Transverse colon (tissue), 4 donors: ENCODE data around the gene ATP1B2. TPM values are rescaled to one million over a fixed set of nuclear protein-coding genes. Genes with fewer than 3 reads are reported as not detected.

ENCODE experiments used
- DNase-seq: peaks from one replicate; pipeline ENCODE4 v3.0.0-alpha.2; 2019
- H3K27ac ChIP-seq, 4 donors: fragments of 200-600 bp; sonication (generic); 2 replicates each; pipeline ENCODE4 v1.5.1; 2016 to 2018; ENCODE audit warnings: inconsistent platforms in 4 of 4
- H3K27me3 ChIP-seq: fragments of 200-600 bp; sonication (generic); 2 replicates; pipeline ENCODE4 v1.5.1; 2017; ENCODE audit warnings: inconsistent platforms
- H3K36me3 ChIP-seq, 4 donors: fragments of 200-600 bp; sonication (generic); 2 replicates each; pipeline ENCODE4 v1.5.1; 2017 to 2019; ENCODE audit warnings: inconsistent platforms in 4 of 4
- H3K4me1 ChIP-seq, 4 donors: fragments of 200-600 bp; sonication (generic); 2 replicates each; pipeline ENCODE4 v1.5.1; 2017 to 2020; ENCODE audit warnings: inconsistent platforms in 4 of 4
- H3K4me3 ChIP-seq, 4 donors: fragments of 200-600 bp; sonication (generic); 1 replicate in 1 of 4; 2 replicates in 3 of 4; pipeline versions ENCODE4 v1.5.1 to v1.6.1; 2017 to 2019; ENCODE audit warnings: inconsistent platforms in 4 of 4
- H3K9me3 ChIP-seq, 2 donors: fragments of 200-600 bp; sonication (generic); 2 replicates each; pipeline ENCODE4 v1.5.1; 2017 to 2019; ENCODE audit warnings: inconsistent platforms in 2 of 2
- CTCF ChIP-seq, 5 experiments: fragments of 200-600 bp in 3 of 5; fragments of 450-650 bp in 2 of 5; sonication (generic) in 3 of 5; IDR thresholded peaks; 1 replicate in 2 of 5; 2 replicates in 3 of 5; pipeline ENCODE4 v1.5.1; 2016 to 2017; ENCODE audit warnings: antibody characterized with exemption in 5 of 5, inconsistent platforms in 3 of 5, mild to moderate bottlenecking in 2 of 5, moderate library complexity in 1 of 5
- EP300 ChIP-seq: sonication (generic); formaldehyde crosslinking; IDR thresholded peaks from one replicate; pipeline ENCODE4 v1.6.1; 2017; ENCODE audit warnings: antibody characterized with exemption, low read depth
- POLR2A ChIP-seq: fragments of 450-650 bp; IDR thresholded peaks from one replicate; pipeline ENCODE4 v1.6.1; 2016; ENCODE audit warnings: antibody characterized with exemption, mild to moderate bottlenecking, moderate library complexity
- POLR2AphosphoS5 ChIP-seq, 3 donors: sonication (generic); formaldehyde crosslinking; IDR thresholded peaks; one replicate each; pipeline ENCODE4 v1.6.1; 2016; ENCODE audit warnings: antibody characterized with exemption in 3 of 3
- WGBS, 2 donors: methylation state at CpG; one replicate each; pipeline ENCODE4 v1.1.5; 2018; ENCODE audit warnings: low coverage in 1 of 2; 5-methylcytosine and 5-hydroxymethylcytosine counted together
- in situ Hi-C, 4 donors: fragments of 200-750 bp; cut with MboI; loops; one replicate each; pipeline versions ENCODE4 v1.15.0 to v1.15.1; 2017; ENCODE audit warnings: low sequenced_read_pairs in 3 of 4, low pct_ligation_motif_present in 1 of 4, low pct_unique_long_range_greater_than_20kb in 1 of 4
- intact Hi-C: fragments of 100-400 bp; cut with DNase I; formaldehyde crosslinking; loops from one replicate; pipeline ENCODE4 v1.15.1; 2023; ENCODE audit warnings: low total_unique reads
- total RNA-seq, 4 donors: library from RNA; depleted of rRNA; stranded (reverse); fragments of >200 nt; gene quantifications; one replicate each; pipeline ENCODE4 v1.1.0, GENCODE V29; 2016

The ATP1B2 gene
- total RNA-seq, 4 donors from 2014 or later, result 0.40 to 20.6 (median 2.3) TPM

GRCh38 chr17:7652388-7653356 lies 1.9 kb downstream of the ATP1B2 start:
- no peaks in the 10 kb centered on the region for H3K9me3 ChIP-seq
- no peak for DNase-seq
- H3K27ac ChIP-seq, result peak overlapping the region in 2 of 4 donors; percentile 5 to 64
- no peaks in the 10 kb centered on the region for H3K36me3 ChIP-seq
- WGBS, 2 donors, result 71% methylated on average over 12 of the region's 12 CpGs; no CpG with 5 or more reads in 1 of the 2 donors
- no peak for TF ChIP-seq CTCF (IDR thresholded peaks at IDR 0.05)
- TF ChIP-seq POLR2A, result no peak
- TF ChIP-seq POLR2AphosphoS5 (IDR thresholded peaks at IDR 0.05), result no peak
- no peak for TF ChIP-seq EP300
- no peak overlapping the region for H3K4me3 ChIP-seq
- peaks cover 4 to 30% (median 19%) of the 10 kb centered on the region in 4 donors for H3K4me1 ChIP-seq
- H3K27me3 ChIP-seq, result peaks cover 51% of the 10 kb centered on the region
- intact Hi-C loops (no loop called here), in situ Hi-C loops (no loop called here)

GRCh38 chr17:7654832-7655540 lies 4.3 kb downstream of the ATP1B2 start:
- 78 to 86% methylated on average over 7 to 16 of the region's 16 CpGs for WGBS, 2 donors
- Histone ChIP-seq H3K36me3 (no peaks in the 10 kb centered on the region), H3K4me3 (no peak overlapping the region), H3K4me1 (peaks cover 4 to 29% (median 18%) of the 10 kb centered on the region in 4 donors), H3K27me3 (peaks cover 35% of the 10 kb centered on the region), H3K27ac (no peak overlapping the region), H3K9me3 (no peaks in the 10 kb centered on the region)
- TF ChIP-seq CTCF (IDR thresholded peaks at IDR 0.05) (no peak), POLR2AphosphoS5 (IDR thresholded peaks at IDR 0.05) (no peak), POLR2A (no peak), EP300 (no peak)
- intact Hi-C loops, result no loop called here
- DNase-seq, result no peak
- in situ Hi-C loops, result no loop called here

- Histone ChIP-seq H3K27me3 (peaks cover 30% of the 10 kb centered on the region), H3K27ac (no peak overlapping the region), H3K4me3 (no peak overlapping the region), H3K9me3 (no peaks in the 10 kb centered on the region), H3K4me1 (peaks cover 4 to 24% (median 13%) of the 10 kb centered on the region in 4 donors), H3K36me3 (no peaks in the 10 kb centered on the region)
- in situ Hi-C loops, result no loop called here
- 94% methylated on average over 17 of the region's 17 CpGs; no CpG with 5 or more reads in 1 of the 2 donors for WGBS, 2 donors
- intact Hi-C loops, result no loop called here
- TF ChIP-seq EP300, result no peak
- no peak for TF ChIP-seq POLR2A
- TF ChIP-seq POLR2AphosphoS5 (IDR thresholded peaks at IDR 0.05), result no peak
- TF ChIP-seq CTCF (IDR thresholded peaks at IDR 0.05), result no peak
- no peak for DNase-seq
Observed at GRCh38 chr17:7655541-7655840, 4.8 kb downstream of the ATP1B2 start.

- in situ Hi-C loops, result no loop called here
- TF ChIP-seq EP300 (no peak), CTCF (IDR thresholded peaks at IDR 0.05) (no peak), POLR2A (no peak), POLR2AphosphoS5 (IDR thresholded peaks at IDR 0.05) (no peak)
- DNase-seq, result peak; percentile 12
Observed at GRCh38 chr17:7656958-7657609, 6.4 kb downstream of the ATP1B2 start.

More at GRCh38 chr17:7656958-7657609, 6.4 kb downstream of the ATP1B2 start:
- WGBS, 2 donors, result 40 to 61% methylated on average over 1 to 10 of the region's 10 CpGs
- Histone ChIP-seq H3K27ac (peak overlapping the region in 1 of 4 donors; percentile 18), H3K36me3 (no peaks in the 10 kb centered on the region), H3K4me3 (no peak overlapping the region), H3K27me3 (peaks cover 14% of the 10 kb centered on the region), H3K4me1 (peaks cover 0 to 8% (median 0%) of the 10 kb centered on the region in 4 donors), H3K9me3 (no peaks in the 10 kb centered on the region)
- intact Hi-C loops, result no loop called here
